Measurements from ENCODE around the gene ANKRD53. TPM values are rescaled to one million over a fixed set of nuclear protein-coding genes. Genes with fewer than 3 reads are reported as not detected.
"Not testable (repeated sequence)": the region's sequence is repeated elsewhere in the genome, so short reads cannot be mapped to it uniquely, and the experiment has no call there.

ANKRD53 gene
- polyA plus RNA-seq, 3 donors, result 5.5 to 31.9 (median 8.9) TPM

GRCh38 chr2:70985283-70985688 lies 6.9 kb downstream of the ANKRD53 start:
- H3K27ac ChIP-seq (ENCODE audit: low read depth, low read length), result no peak overlapping the region
- WGBS, 3 donors, result 64 to 75% (median 67%) methylated on average over 5 of the region's 5 CpGs

GRCh38 chr2:70985956-70986355 lies 7.5 kb downstream of the ANKRD53 start:
- WGBS, 3 donors, result 87 to 100% (median 96%) methylated on average over 1 of the region's 1 CpG
- H3K27ac ChIP-seq (ENCODE audit: low read depth, low read length), result no peak overlapping the region

- WGBS, 3 donors, result 81 to 87% (median 87%) methylated on average over 4 of the region's 4 CpGs
- H3K27ac ChIP-seq (ENCODE audit: low read depth, low read length), result no peak overlapping the region
Observed at GRCh38 chr2:70986499-70987189, 8.2 kb downstream of the ANKRD53 start.

GRCh38 chr2:70987386-70987785 lies 9.0 kb downstream of the ANKRD53 start:
- 18 to 82% (median 58%) methylated on average over 1 of the region's 1 CpG for WGBS, 3 donors
- no peak overlapping the region for H3K27ac ChIP-seq (ENCODE audit: low read depth, low read length)

GRCh38 chr2:70988151-70988550 lies 9.7 kb downstream of the ANKRD53 start:
- H3K27ac ChIP-seq (ENCODE audit: low read depth, low read length), result no peak overlapping the region
- 58 to 68% (median 63%) methylated on average over 4 of the region's 4 CpGs for WGBS, 3 donors

GRCh38 chr2:70988726-70989648 lies 10.6 kb downstream of the ANKRD53 start:
- WGBS, 3 donors, result 86 to 90% (median 88%) methylated on average over 16 of the region's 16 CpGs
- no peak overlapping the region for H3K27ac ChIP-seq (ENCODE audit: low read depth, low read length)

- WGBS, 3 donors, result 77 to 85% (median 82%) methylated on average over 5 of the region's 5 CpGs
Observed at GRCh38 chr2:70990216-70990615, 11.8 kb downstream of the ANKRD53 start.

GRCh38 chr2:70991142-70991541 lies 12.7 kb downstream of the ANKRD53 start:
- H3K27ac ChIP-seq (ENCODE audit: low read depth, low read length), result no peak overlapping the region
- 88 to 93% (median 90%) methylated on average over 5 of the region's 5 CpGs for WGBS, 3 donors

More at GRCh38 chr2:70990216-70990615, 11.8 kb downstream of the ANKRD53 start:
- H3K27ac ChIP-seq (ENCODE audit: low read depth, low read length), result no peak overlapping the region

- WGBS, 3 donors, result 87 to 89% (median 88%) methylated on average over 9 of the region's 9 CpGs
Observed at GRCh38 chr2:70991742-70992141, 13.3 kb downstream of the ANKRD53 start.

GRCh38 chr2:70992945-70993853 lies 14.8 kb downstream of the ANKRD53 start:
- no peak overlapping the region for H3K27ac ChIP-seq (ENCODE audit: low read depth, low read length)
- WGBS, 3 donors, result 85 to 89% (median 86%) methylated on average over 12 of the region's 12 CpGs

More at GRCh38 chr2:70991742-70992141, 13.3 kb downstream of the ANKRD53 start:
- H3K27ac ChIP-seq (ENCODE audit: low read depth, low read length), result no peak overlapping the region

- H3K27ac ChIP-seq (ENCODE audit: low read depth, low read length), result no peak overlapping the region
- 0 to 1% (median 0%) methylated on average over 26 to 49 of the region's 49 CpGs for WGBS, 3 donors
Observed at GRCh38 chr2:70994009-70994698, 15.7 kb downstream of the ANKRD53 start.

GRCh38 chr2:70994699-70995425 lies 16.4 kb downstream of the ANKRD53 start, which contains the start of gene TEX261:
TEX261 (minus strand) TSS chr2:70994873; CDS start chr2:70994757, 116 bp downstream.
- no peak within 1 kb of the TSS for H3K27ac ChIP-seq (ENCODE audit: low read depth, low read length)
- WGBS, 3 donors, result 0 to 1% (median 1%) methylated on average over 42 to 65 of the region's 65 CpGs

- H3K27ac ChIP-seq (ENCODE audit: low read depth, low read length), result no peak overlapping the region
- 1 to 4% (median 3%) methylated on average over 11 of the region's 11 CpGs for WGBS, 3 donors
Observed at GRCh38 chr2:70995426-70995729, 16.9 kb downstream of the ANKRD53 start.

GRCh38 chr2:70998885-70999284 lies 20.5 kb downstream of the ANKRD53 start:
- 82 to 90% (median 82%) methylated on average over 4 of the region's 4 CpGs for WGBS, 3 donors

GRCh38 chr2:70999362-70999761 lies 20.9 kb downstream of the ANKRD53 start:
- 43 to 69% (median 51%) methylated on average over 2 of the region's 2 CpGs for WGBS, 3 donors
- H3K27ac ChIP-seq (ENCODE audit: low read depth, low read length), result no peak overlapping the region

More at GRCh38 chr2:70998885-70999284, 20.5 kb downstream of the ANKRD53 start:
- not testable (repeated sequence) for H3K27ac ChIP-seq (ENCODE audit: low read depth, low read length)

- 95 to 97% (median 96%) methylated on average over 10 of the region's 10 CpGs for WGBS, 3 donors
- H3K27ac ChIP-seq (ENCODE audit: low read depth, low read length), result not testable (repeated sequence)
Observed at GRCh38 chr2:70999931-71000330, 21.5 kb downstream of the ANKRD53 start.

Data from adipose tissue (tissue), 3 donors.